Esophagus squamous epithelium (tissue), 5 donors: ENCODE data around the gene GTPBP6. TPM values are rescaled to one million over a fixed set of nuclear protein-coding genes. Genes with fewer than 3 reads are reported as not detected.

Experiments
- DNase-seq: peaks from one replicate; lab custom pipeline; 2025; lab: John Stamatoyannopoulos, UW
- H3K27ac ChIP-seq, 4 donors: fragments of 200-600 bp; sonication (generic); one replicate each; pipeline ENCODE4 v1.5.1; 2016 to 2019; ENCODE audit warnings: mild to moderate bottlenecking in 1 of 4
- H3K27me3 ChIP-seq, 4 donors: fragments of 200-600 bp; sonication (generic); 1 replicate in 3 of 4; 2 replicates in 1 of 4; pipeline versions ENCODE4 v1.5.1 to v1.6.0; 2017 to 2021; ENCODE audit warnings: antibody characterized with exemption in 1 of 4
- H3K36me3 ChIP-seq, 3 donors: fragments of 200-600 bp; sonication (generic); one replicate each; pipeline ENCODE4 v1.5.1; 2016 to 2019
- H3K4me1 ChIP-seq, 3 donors: fragments of 200-600 bp; sonication (generic); one replicate each; pipeline ENCODE4 v1.5.1; 2017 to 2019
- H3K4me3 ChIP-seq, 4 donors: fragments of 200-600 bp; sonication (generic); 1 replicate in 3 of 4; 2 replicates in 1 of 4; pipeline ENCODE4 v1.5.1; 2016 to 2019; ENCODE audit warnings: mild to moderate bottlenecking in 2 of 4, moderate library complexity in 1 of 4
- H3K9me3 ChIP-seq, 3 donors: fragments of 200-600 bp; sonication (generic); one replicate each; pipeline ENCODE4 v1.5.1; 2016 to 2019
- POLR2A ChIP-seq, 4 donors: fragments of 450-650 bp; IDR thresholded peaks; one replicate each; pipeline ENCODE4 v1.6.1; 2017; ENCODE audit warnings: antibody characterized with exemption in 4 of 4, mild to moderate bottlenecking in 4 of 4, moderate library complexity in 3 of 4
- WGBS, 2 donors: methylation state at CpG; one replicate each; pipeline ENCODE4 v1.1.5; 2018; 5-methylcytosine and 5-hydroxymethylcytosine counted together
- intact Hi-C: fragments of 100-400 bp; cut with DNase I; formaldehyde crosslinking; loops from one replicate; pipeline ENCODE4 v1.15.0; 2022
- total RNA-seq, 4 donors: library from RNA; depleted of rRNA; stranded (reverse); fragments of >200 nt; gene quantifications; one replicate each; pipeline ENCODE4 v1.1.0, GENCODE V29; 2016
- TF ChIP-seq, protein P1 (sequence below), 6 experiments: fragments of 450-650 bp in 4 of 6; fragments of 200-600 bp in 2 of 6; sonication (generic) in 2 of 6; IDR thresholded peaks; one replicate each; pipeline ENCODE4 v1.5.1; 2016 to 2019; ENCODE audit warnings: antibody characterized with exemption in 6 of 6, mild to moderate bottlenecking in 4 of 6, moderate library complexity in 4 of 6
- donor health status: DM: yes; HTN: yes; CAD: no.

The GTPBP6 gene
- total RNA-seq, 4 donors from 2014 or later, result 22.2 to 45.4 (median 28.0) TPM

DNA sequence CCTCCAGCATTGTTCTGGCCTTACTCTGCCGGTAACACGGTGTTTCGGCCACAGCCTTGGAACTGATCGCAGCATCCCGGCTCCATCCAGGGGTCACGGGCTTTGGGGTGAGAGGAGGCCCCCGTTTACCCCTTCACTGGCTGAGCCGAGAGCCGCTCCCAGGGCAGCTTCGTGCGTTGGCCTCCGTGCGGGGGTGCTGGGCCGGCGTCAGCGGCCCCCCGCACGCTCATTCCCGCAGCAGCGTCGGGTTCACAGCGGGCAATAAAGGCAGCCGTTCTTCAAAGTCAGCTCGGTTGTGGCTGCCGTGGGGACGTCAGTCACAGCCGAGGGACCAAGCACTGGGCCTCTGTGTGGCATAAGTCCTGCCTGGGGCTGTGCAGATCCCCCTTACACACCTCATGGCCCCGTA lies 62.7 kb downstream of the GTPBP6 start:
- no peak overlapping the region for H3K4me3 ChIP-seq
- TF ChIP-seq, protein P1, sequence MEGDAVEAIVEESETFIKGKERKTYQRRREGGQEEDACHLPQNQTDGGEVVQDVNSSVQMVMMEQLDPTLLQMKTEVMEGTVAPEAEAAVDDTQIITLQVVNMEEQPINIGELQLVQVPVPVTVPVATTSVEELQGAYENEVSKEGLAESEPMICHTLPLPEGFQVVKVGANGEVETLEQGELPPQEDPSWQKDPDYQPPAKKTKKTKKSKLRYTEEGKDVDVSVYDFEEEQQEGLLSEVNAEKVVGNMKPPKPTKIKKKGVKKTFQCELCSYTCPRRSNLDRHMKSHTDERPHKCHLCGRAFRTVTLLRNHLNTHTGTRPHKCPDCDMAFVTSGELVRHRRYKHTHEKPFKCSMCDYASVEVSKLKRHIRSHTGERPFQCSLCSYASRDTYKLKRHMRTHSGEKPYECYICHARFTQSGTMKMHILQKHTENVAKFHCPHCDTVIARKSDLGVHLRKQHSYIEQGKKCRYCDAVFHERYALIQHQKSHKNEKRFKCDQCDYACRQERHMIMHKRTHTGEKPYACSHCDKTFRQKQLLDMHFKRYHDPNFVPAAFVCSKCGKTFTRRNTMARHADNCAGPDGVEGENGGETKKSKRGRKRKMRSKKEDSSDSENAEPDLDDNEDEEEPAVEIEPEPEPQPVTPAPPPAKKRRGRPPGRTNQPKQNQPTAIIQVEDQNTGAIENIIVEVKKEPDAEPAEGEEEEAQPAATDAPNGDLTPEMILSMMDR (IDR thresholded peaks at IDR 0.05), result no peak
- TF ChIP-seq POLR2A (IDR thresholded peaks at IDR 0.05), result no peak
- no peak overlapping the region for H3K27ac ChIP-seq
- peaks cover 0 to 1% (median 0%) of the 10 kb centered on the region in 3 donors for H3K4me1 ChIP-seq
- peaks cover 0 to 12% (median 0%) of the 10 kb centered on the region in 4 donors for H3K27me3 ChIP-seq
- H3K36me3 ChIP-seq, result no peaks in the 10 kb centered on the region
- whole genome bisulfite sequencing, 2 donors, result 91 to 95% methylated on average over 7 to 13 of the region's 28 CpGs
- H3K9me3 ChIP-seq, result no peaks in the 10 kb centered on the region
- intact Hi-C loops, result no loop called here
- no peak for DNase-seq

Other genes starting within 250 kb of the GTPBP6 start
- gene PLCXD1, start 37.4 kb downstream of the GTPBP6 start, total RNA-seq, result 10 to 100 TPM in 3 of 4 donors, 1 to 10 TPM in 1; 5.7 to 27.1 (median 18.3) TPM
- gene PPP2R3B, start 68.1 kb upstream of the GTPBP6 start, total RNA-seq, result 10 to 100 TPM in 3 of 4 donors, 1 to 10 TPM in 1; 7.9 to 26.1 (median 24.1) TPM